Right renal pelvis (tissue), 4 donors: ENCODE data around the gene PSMD13. TPM values are rescaled to one million over a fixed set of nuclear protein-coding genes. Genes with fewer than 3 reads are reported as not detected.
"Not testable (repeated sequence)": the region's sequence is repeated elsewhere in the genome, so short reads cannot be mapped to it uniquely, and the experiment has no call there.

Experiments
- DNase-seq, 4 donors: peaks; one replicate each; pipeline ENCODE4 v3.0.0-alpha.2; 2013; ENCODE audit warnings: low read depth in 4 of 4, low spot score in 3 of 4, missing footprints in 1 of 4
- polyA plus RNA-seq, 4 donors: library from polyadenylated mRNA; unstranded; fragments of 120-200 nt; gene quantifications; one replicate each; pipeline ENCODE4 v1.2.1, GENCODE V29; 2013; ENCODE audit not compliant: insufficient read length in 4 of 4

PSMD13 gene
- polyA plus RNA-seq, 4 donors = 131 to 151 (median 138) TPM

- DNase-seq = no peak
These were observed 20.4 kb upstream of the PSMD13 start for GRCh38 chr11:216081-216974.

- no peak for DNase-seq
These were observed 19.1 kb upstream of the PSMD13 start for GRCh38 chr11:217704-218103.

GRCh38 chr11:218815-219593, 17.8 kb upstream of the PSMD13 start:
- no peak for DNase-seq

- DNase-seq = not testable (repeated sequence)
These were observed 16.0 kb upstream of the PSMD13 start for GRCh38 chr11:220641-221215.

- no peak for DNase-seq
These were observed 15.2 kb upstream of the PSMD13 start for GRCh38 chr11:221539-221938.

GRCh38 chr11:221998-222789, 14.6 kb upstream of the PSMD13 start:
- no peak for DNase-seq

GRCh38 chr11:223026-223789, 13.6 kb upstream of the PSMD13 start:
- no peak for DNase-seq

- DNase-seq = no peak
These were observed 12.9 kb upstream of the PSMD13 start for GRCh38 chr11:223884-224283.

- DNase-seq = no peak
These were observed 12.4 kb upstream of the PSMD13 start for GRCh38 chr11:224424-224823.

- DNase-seq = no peak
These were observed 10.9 kb upstream of the PSMD13 start for GRCh38 chr11:225734-226453.

GRCh38 chr11:227824-228379, 8.9 kb upstream of the PSMD13 start:
- no peak for DNase-seq

- DNase-seq = no peak
These were observed 6.3 kb upstream of the PSMD13 start for GRCh38 chr11:230431-230830.

- DNase-seq = no peak
These were observed 3.8 kb upstream of the PSMD13 start for GRCh38 chr11:232783-233565.

GRCh38 chr11:235180-235579, 1.6 kb upstream of the PSMD13 start:
- no peak for DNase-seq

GRCh38 chr11:235609-235996, 1.2 kb upstream of the PSMD13 start:
- DNase-seq = peak in 2 of 4 donors; percentile 25

- peak; percentile 55 to 67 (median 65) for DNase-seq
These were observed 591 bp upstream of the PSMD13 start, which contains the start of gene SIRT3 for GRCh38 chr11:235997-236773. TSS of gene SIRT3 (minus strand) at chr11:236342. CDS start at chr11:236328, 14 bp downstream.

GRCh38 chr11:238346-238745, 1.6 kb downstream of the PSMD13 start:
- DNase-seq = not testable (repeated sequence)
